ENCODE results near the gene HMCN2.
"Not testable (repeated sequence)": the region's sequence is repeated elsewhere in the genome, so short reads cannot be mapped to it uniquely, and the experiment has no call there.

The HMCN2 gene

DNA sequence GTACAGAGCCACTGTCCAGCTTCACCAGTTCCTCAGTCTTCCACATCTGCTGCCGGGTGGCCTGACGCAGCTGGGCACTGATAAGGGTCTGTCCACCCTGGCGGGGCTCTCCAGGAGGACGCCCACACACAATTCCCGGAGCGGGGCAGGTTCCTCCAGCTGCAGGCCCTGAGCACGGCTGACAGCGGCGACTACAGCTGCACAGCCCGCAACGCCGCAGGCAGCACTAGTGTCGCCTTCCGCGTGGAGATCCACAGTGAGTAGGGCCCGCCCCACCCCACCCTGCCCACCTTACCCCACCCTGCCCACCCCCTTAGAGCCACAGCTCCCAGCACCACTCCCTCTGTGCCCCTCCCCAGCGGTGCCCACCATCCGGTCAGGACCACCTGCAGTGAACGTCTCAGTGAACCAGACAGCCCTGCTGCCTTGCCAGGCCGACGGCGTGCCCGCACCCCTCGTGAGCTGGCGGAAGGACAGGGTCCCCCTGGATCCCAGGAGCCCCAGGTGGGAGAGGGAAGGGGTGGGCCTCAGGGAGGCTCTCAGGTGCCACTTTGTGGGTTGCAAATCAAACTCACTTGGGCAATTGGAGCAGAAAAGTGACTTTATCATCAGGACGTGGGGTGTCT, 130.4 kb downstream of the HMCN2 start:
- Histone ChIP-seq H3K9ac (ENCODE audit: insufficient read length, low read depth) (no peak overlapping the region), H3K4me3 (ENCODE audit: insufficient read length, low read depth) (no peak overlapping the region), H3K9me3 (ENCODE audit: insufficient read depth, low read length) (no peaks in the 10 kb centered on the region), H3K27me3 (ENCODE audit: insufficient read depth, insufficient read length) (no peaks in the 10 kb centered on the region), H3K4me1 (ENCODE audit: insufficient read depth, insufficient read length) (peaks cover 22% of the 10 kb centered on the region), H3K36me3 (ENCODE audit: insufficient read depth, insufficient read length, low read length) (no peaks in the 10 kb centered on the region)
- TF ChIP-seq YY1 (IDR thresholded peaks at IDR 0.05; ENCODE audit: insufficient read depth, insufficient read length) (no peak), ZNF274 (IDR thresholded peaks at IDR 0.05; ENCODE audit: low read depth, low read length) (no peak), SUZ12 (IDR thresholded peaks at IDR 0.05; ENCODE audit: extremely low read depth, insufficient read depth, insufficient read length) (no peak)
- DNase-seq (ENCODE audit: low read depth, low spot score): no peak

DNA sequence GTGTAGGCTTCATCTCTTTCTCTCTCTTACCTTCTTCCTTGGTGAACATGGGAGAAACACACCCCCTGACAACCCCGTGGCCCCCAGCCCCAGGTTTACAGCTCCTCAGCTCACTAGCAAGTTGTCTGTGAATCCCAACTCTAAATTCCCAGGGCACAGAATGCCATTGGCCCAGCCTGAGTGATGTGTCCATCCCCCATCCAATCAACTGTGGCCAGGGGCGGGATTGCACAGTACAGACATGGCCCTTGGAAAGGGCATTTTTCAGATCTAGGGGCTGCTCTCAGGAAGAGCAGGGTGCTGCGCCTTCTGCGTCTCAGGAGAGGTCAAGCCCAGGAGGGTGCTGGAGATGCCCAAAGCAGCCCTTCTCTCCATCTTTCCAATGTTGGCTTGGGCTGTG, 131.0 kb downstream of the HMCN2 start:
- Histone ChIP-seq H3K36me3 (ENCODE audit: insufficient read depth, insufficient read length, low read length) (no peaks in the 10 kb centered on the region), H3K9ac (ENCODE audit: insufficient read length, low read depth) (no peak overlapping the region), H3K9me3 (ENCODE audit: insufficient read depth, low read length) (no peaks in the 10 kb centered on the region), H3K4me3 (ENCODE audit: insufficient read length, low read depth) (no peak overlapping the region), H3K27me3 (ENCODE audit: insufficient read depth, insufficient read length) (no peaks in the 10 kb centered on the region), H3K4me1 (ENCODE audit: insufficient read depth, insufficient read length) (peaks cover 18% of the 10 kb centered on the region)
- TF ChIP-seq SUZ12 (IDR thresholded peaks at IDR 0.05; ENCODE audit: extremely low read depth, insufficient read depth, insufficient read length) (no peak), YY1 (IDR thresholded peaks at IDR 0.05; ENCODE audit: insufficient read depth, insufficient read length) (no peak), ZNF274 (IDR thresholded peaks at IDR 0.05; ENCODE audit: low read depth, low read length) (no peak)
- no peak for DNase-seq (ENCODE audit: low read depth, low spot score)

- no peak for DNase-seq (ENCODE audit: low read depth, low spot score)
Measured at GRCh38 chr9:130398487-130399240, 133.1 kb downstream of the HMCN2 start.

GRCh38 chr9:130399768-130400167, 134.2 kb downstream of the HMCN2 start:
- DNase-seq (ENCODE audit: low read depth, low spot score): no peak
- TF ChIP-seq ZNF274 (IDR thresholded peaks at IDR 0.05; ENCODE audit: low read depth, low read length): no peak
- no peak for TF ChIP-seq YY1 (IDR thresholded peaks at IDR 0.05; ENCODE audit: insufficient read depth, insufficient read length)
- TF ChIP-seq SUZ12 (IDR thresholded peaks at IDR 0.05; ENCODE audit: extremely low read depth, insufficient read depth, insufficient read length): no peak
- no peak overlapping the region for H3K9ac ChIP-seq (ENCODE audit: insufficient read length, low read depth)
- no peaks in the 10 kb centered on the region for H3K27me3 ChIP-seq (ENCODE audit: insufficient read depth, insufficient read length)
- no peak overlapping the region for H3K4me3 ChIP-seq (ENCODE audit: insufficient read length, low read depth)
- H3K36me3 ChIP-seq (ENCODE audit: insufficient read depth, insufficient read length, low read length): no peaks in the 10 kb centered on the region
- no peaks in the 10 kb centered on the region for H3K9me3 ChIP-seq (ENCODE audit: insufficient read depth, low read length)
- peaks cover 4% of the 10 kb centered on the region for H3K4me1 ChIP-seq (ENCODE audit: insufficient read depth, insufficient read length)

More at GRCh38 chr9:130398487-130399240, 133.1 kb downstream of the HMCN2 start:
- Histone ChIP-seq H3K36me3 (ENCODE audit: insufficient read depth, insufficient read length, low read length) (no peaks in the 10 kb centered on the region), H3K9me3 (ENCODE audit: insufficient read depth, low read length) (no peaks in the 10 kb centered on the region), H3K27me3 (ENCODE audit: insufficient read depth, insufficient read length) (no peaks in the 10 kb centered on the region), H3K9ac (ENCODE audit: insufficient read length, low read depth) (no peak overlapping the region), H3K4me3 (ENCODE audit: insufficient read length, low read depth) (no peak overlapping the region), H3K4me1 (ENCODE audit: insufficient read depth, insufficient read length) (peaks cover 4% of the 10 kb centered on the region)
- no peak for TF ChIP-seq ZNF274 (IDR thresholded peaks at IDR 0.05; ENCODE audit: low read depth, low read length)
- TF ChIP-seq SUZ12 (IDR thresholded peaks at IDR 0.05; ENCODE audit: extremely low read depth, insufficient read depth, insufficient read length): no peak
- TF ChIP-seq YY1 (IDR thresholded peaks at IDR 0.05; ENCODE audit: insufficient read depth, insufficient read length): no peak

- H3K9me3 ChIP-seq (ENCODE audit: insufficient read depth, low read length): no peaks in the 10 kb centered on the region
- DNase-seq (ENCODE audit: low read depth, low spot score): no peak
- no peaks in the 10 kb centered on the region for H3K36me3 ChIP-seq (ENCODE audit: insufficient read depth, insufficient read length, low read length)
- H3K9ac ChIP-seq (ENCODE audit: insufficient read length, low read depth): no peak overlapping the region
- no peaks in the 10 kb centered on the region for H3K27me3 ChIP-seq (ENCODE audit: insufficient read depth, insufficient read length)
- H3K4me1 ChIP-seq (ENCODE audit: insufficient read depth, insufficient read length): peaks cover 4% of the 10 kb centered on the region
- TF ChIP-seq SUZ12 (IDR thresholded peaks at IDR 0.05; ENCODE audit: extremely low read depth, insufficient read depth, insufficient read length) (no peak), YY1 (IDR thresholded peaks at IDR 0.05; ENCODE audit: insufficient read depth, insufficient read length) (no peak), ZNF274 (IDR thresholded peaks at IDR 0.05; ENCODE audit: low read depth, low read length) (no peak)
- no peak overlapping the region for H3K4me3 ChIP-seq (ENCODE audit: insufficient read length, low read depth)
Measured at GRCh38 chr9:130400870-130401269, 135.3 kb downstream of the HMCN2 start.

DNA sequence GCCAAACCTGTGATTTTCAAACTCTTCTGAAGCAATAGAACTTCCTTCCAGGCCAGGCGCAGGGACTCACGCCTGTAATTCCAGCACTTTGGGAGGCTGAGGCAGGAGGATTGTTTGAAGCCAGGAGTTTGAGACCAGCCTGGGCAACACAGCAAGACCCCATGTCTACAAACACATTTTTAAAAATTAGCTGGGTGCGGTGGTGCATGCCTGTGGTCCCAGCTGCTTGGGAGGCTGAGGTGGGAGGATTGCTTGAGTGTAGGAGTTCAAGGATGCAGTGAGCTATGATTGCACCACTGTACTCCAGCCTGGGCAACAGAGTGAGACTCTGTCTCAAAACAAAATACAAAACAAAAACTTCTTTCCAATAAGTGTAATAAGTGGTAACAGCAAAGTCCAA, 136.2 kb downstream of the HMCN2 start:
- H3K9me3 ChIP-seq (ENCODE audit: insufficient read depth, low read length); H3K27me3 ChIP-seq (ENCODE audit: insufficient read depth, insufficient read length); H3K36me3 ChIP-seq (ENCODE audit: insufficient read depth, insufficient read length, low read length); H3K9ac ChIP-seq (ENCODE audit: insufficient read length, low read depth); H3K4me3 ChIP-seq (ENCODE audit: insufficient read length, low read depth); H3K4me1 ChIP-seq (ENCODE audit: insufficient read depth, insufficient read length); DNase-seq (ENCODE audit: low read depth, low spot score): not testable (repeated sequence)

- DNase-seq (ENCODE audit: low read depth, low spot score): no peak
- H3K36me3 ChIP-seq (ENCODE audit: insufficient read depth, insufficient read length, low read length): no peaks in the 10 kb centered on the region
- H3K4me3 ChIP-seq (ENCODE audit: insufficient read length, low read depth): no peak overlapping the region
- H3K4me1 ChIP-seq (ENCODE audit: insufficient read depth, insufficient read length): peaks cover 3% of the 10 kb centered on the region
- TF ChIP-seq SUZ12 (IDR thresholded peaks at IDR 0.05; ENCODE audit: extremely low read depth, insufficient read depth, insufficient read length) (no peak), ZNF274 (IDR thresholded peaks at IDR 0.05; ENCODE audit: low read depth, low read length) (no peak), YY1 (IDR thresholded peaks at IDR 0.05; ENCODE audit: insufficient read depth, insufficient read length) (no peak)
- H3K27me3 ChIP-seq (ENCODE audit: insufficient read depth, insufficient read length): no peaks in the 10 kb centered on the region
- peak overlapping the region; percentile 8 for H3K9ac ChIP-seq (ENCODE audit: insufficient read length, low read depth)
- no peaks in the 10 kb centered on the region for H3K9me3 ChIP-seq (ENCODE audit: insufficient read depth, low read length)
Measured at GRCh38 chr9:130402243-130402642, 136.7 kb downstream of the HMCN2 start.
